HEK293 (cell line): ENCODE measurements around the gene HOATZ.

Source experiments
- YY1 ChIP-seq: fragments of 450-650 bp; formaldehyde crosslinking; IDR thresholded peaks from 2 replicates; pipeline ENCODE4 v1.5.1; 2018; ENCODE audit warnings: missing biosample characterization, missing genetic modification characterization
- ZNF138 ChIP-seq: fragments of 450-650 bp; formaldehyde crosslinking; IDR thresholded peaks from 2 replicates; pipeline ENCODE4 v1.5.1; 2016; ENCODE audit warnings: missing biosample characterization, missing genetic modification characterization, borderline replicate concordance
- ZNF449 ChIP-seq: fragments of 450-650 bp; formaldehyde crosslinking; IDR thresholded peaks from 2 replicates; pipeline ENCODE4 v1.5.1; 2017; ENCODE audit warnings: missing biosample characterization, mild to moderate bottlenecking, missing genetic modification characterization, moderate library complexity
- TF ChIP-seq, protein P1 (sequence below): fragments of 450-650 bp; formaldehyde crosslinking; IDR thresholded peaks from 2 replicates; pipeline ENCODE4 v1.5.1; 2016; ENCODE audit warnings: missing biosample characterization, missing genetic modification characterization

DNA sequence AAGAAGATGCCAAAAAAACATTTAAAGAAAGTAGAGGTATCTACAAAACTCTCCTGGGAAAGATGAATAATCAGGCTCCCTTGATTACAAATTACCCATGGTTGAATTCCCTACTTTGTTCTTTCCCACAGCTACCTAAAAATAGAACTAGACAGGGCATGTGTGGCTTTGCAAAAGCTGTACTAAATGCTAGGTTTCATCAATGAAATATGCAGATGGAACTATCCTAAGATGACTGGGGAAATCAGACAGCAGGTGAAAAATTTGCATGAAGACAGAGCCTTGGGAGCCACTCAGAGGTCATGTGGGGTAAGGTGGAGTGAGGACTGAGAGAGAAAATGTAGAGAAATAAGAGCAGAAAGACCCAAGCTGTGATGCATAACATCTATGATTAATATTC, 40.7 kb downstream of the HOATZ start:
- TF ChIP-seq ZNF138 (tag by site-specific recombination) (no peak), YY1 (no peak), ZNF449 (tag by site-specific recombination) (no peak)
- TF ChIP-seq, protein P1, sequence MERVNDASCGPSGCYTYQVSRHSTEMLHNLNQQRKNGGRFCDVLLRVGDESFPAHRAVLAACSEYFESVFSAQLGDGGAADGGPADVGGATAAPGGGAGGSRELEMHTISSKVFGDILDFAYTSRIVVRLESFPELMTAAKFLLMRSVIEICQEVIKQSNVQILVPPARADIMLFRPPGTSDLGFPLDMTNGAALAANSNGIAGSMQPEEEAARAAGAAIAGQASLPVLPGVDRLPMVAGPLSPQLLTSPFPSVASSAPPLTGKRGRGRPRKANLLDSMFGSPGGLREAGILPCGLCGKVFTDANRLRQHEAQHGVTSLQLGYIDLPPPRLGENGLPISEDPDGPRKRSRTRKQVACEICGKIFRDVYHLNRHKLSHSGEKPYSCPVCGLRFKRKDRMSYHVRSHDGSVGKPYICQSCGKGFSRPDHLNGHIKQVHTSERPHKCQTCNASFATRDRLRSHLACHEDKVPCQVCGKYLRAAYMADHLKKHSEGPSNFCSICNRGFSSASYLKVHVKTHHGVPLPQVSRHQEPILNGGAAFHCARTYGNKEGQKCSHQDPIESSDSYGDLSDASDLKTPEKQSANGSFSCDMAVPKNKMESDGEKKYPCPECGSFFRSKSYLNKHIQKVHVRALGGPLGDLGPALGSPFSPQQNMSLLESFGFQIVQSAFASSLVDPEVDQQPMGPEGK (tag by site-specific recombination), result no peak
